Aorta (tissue), 5 donors: ENCODE measurements around the gene MEIKIN. TPM values are rescaled to one million over a fixed set of nuclear protein-coding genes. Genes with fewer than 3 reads are reported as not detected.
A peak's percentile ranks its signal among the peaks of the same experiment; 100 is the strongest.

Source experiments
- ATAC-seq: fragments of 200-7000 bp; cut with Tn5 transposase; one replicate; pipeline ENCODE4 v1.9.1; 2022; ENCODE audit warnings: moderate library complexity; ENCODE audit not compliant: low FRiP score
- DNase-seq, 2 donors: peaks; one replicate each; pipeline ENCODE4 v3.0.0-alpha.2; 2020
- H3K27ac ChIP-seq, 2 donors: one replicate each; pipeline ENCODE4 v1.5.1; 2013; ENCODE audit warnings: low read length in 2 of 2, mild to moderate bottlenecking in 2 of 2, moderate library complexity in 2 of 2, control low read depth in 1 of 2, inconsistent platforms in 1 of 2, low read depth in 1 of 2
- H3K27me3 ChIP-seq, 2 donors: one replicate each; pipeline ENCODE4 v1.6.1; 2013; ENCODE audit warnings: control low read depth in 1 of 2, low read length in 1 of 2, mild to moderate bottlenecking in 1 of 2, moderate library complexity in 1 of 2; ENCODE audit not compliant: insufficient read depth in 2 of 2, control insufficient read depth in 1 of 2
- H3K36me3 ChIP-seq, 2 donors: one replicate each; pipeline ENCODE4 v1.6.1; 2013; ENCODE audit warnings: control low read depth in 1 of 2, low read length in 1 of 2, mild to moderate bottlenecking in 1 of 2; ENCODE audit not compliant: insufficient read depth in 2 of 2, control insufficient read depth in 1 of 2
- H3K4me1 ChIP-seq, 2 donors: one replicate each; pipeline ENCODE4 v1.6.1; 2013; ENCODE audit warnings: low read length in 2 of 2, control low read depth in 1 of 2, mild to moderate bottlenecking in 1 of 2, moderate library complexity in 1 of 2; ENCODE audit not compliant: insufficient read depth in 2 of 2, control insufficient read depth in 1 of 2
- H3K4me3 ChIP-seq, 2 donors: one replicate each; pipeline ENCODE4 v1.5.1; 2013; ENCODE audit warnings: low read length in 2 of 2, control low read depth in 1 of 2, mild to moderate bottlenecking in 1 of 2
- H3K9me3 ChIP-seq: one replicate; pipeline ENCODE4 v1.6.1; 2013; ENCODE audit warnings: mild to moderate bottlenecking, low read length; ENCODE audit not compliant: control insufficient read depth
- WGBS, 2 donors: extraction: QIAGEN DNeasy Blood & Tissue Kit; methylation state at CpG; one replicate each; pipeline ENCODE4 v1.1.7; 2013; 5-methylcytosine and 5-hydroxymethylcytosine counted together
- intact Hi-C, 2 donors: fragments of 100-400 bp; cut with DNase I; formaldehyde crosslinking; loops; one replicate each; pipeline versions ENCODE4 v1.14.2 to v1.15.0; 2022
- polyA plus RNA-seq, 2 donors: library from polyadenylated mRNA; stranded (reverse); fragments of 200-250 nt; gene quantifications; one replicate each; pipeline ENCODE4 v1.2.3, GENCODE V29; 2013
- total RNA-seq, 2 donors: library from RNA; stranded (reverse); fragmentation: NEBNext Ultra II Directional; extraction: Animal tissue kit (Norgen Biotek cat#: 25700); gene quantifications; one replicate each; pipeline ENCODE4 v1.2.1, GENCODE V29; 2021
- donor health status: healthy with polysubstance abuse.
- donor health status: Bipolar disorder and iron deficiency.
- donor health status: DM: no; HTN: no; CAD: no.
- donor health status: DM: no; HTN: no; CAD: no.
- donor health status: DM: yes; HTN: yes; CAD: no.

Gene MEIKIN
- total and polyA plus RNA-seq, 4 donors: 1.2 to 3.4 TPM; not detected in 2

DNA sequence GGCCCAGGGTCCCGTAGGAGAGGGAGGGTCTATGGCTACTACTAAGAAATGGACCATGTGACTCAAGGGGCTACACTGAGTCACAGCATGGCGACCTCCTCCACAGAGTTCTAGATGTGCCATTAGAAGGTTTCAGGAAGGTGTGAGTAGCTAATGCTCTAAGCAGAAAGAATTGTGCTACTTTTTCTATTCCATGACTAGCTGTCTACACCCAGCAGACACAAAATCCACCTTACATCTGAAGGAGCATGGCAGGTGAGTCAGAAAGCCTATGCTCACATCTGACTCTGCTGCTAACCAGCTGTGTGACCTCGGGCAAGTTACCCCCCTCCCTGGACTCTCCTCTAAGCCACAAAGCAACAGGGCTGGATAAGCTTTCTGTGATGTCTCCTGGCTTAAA, 14.4 kb upstream of the MEIKIN start:
- no peak for ATAC-seq
- intact Hi-C loops: no loop called here
- Histone ChIP-seq H3K4me1 (no peaks in the 10 kb centered on the region), H3K27ac (no peak overlapping the region), H3K4me3 (no peak overlapping the region), H3K27me3 (no peaks in the 10 kb centered on the region), H3K9me3 (no peaks in the 10 kb centered on the region), H3K36me3 (no peaks in the 10 kb centered on the region)
- no peak for DNase-seq
- WGBS, 2 donors: 87 to 88% methylated on average over 3 of the region's 3 CpGs

DNA sequence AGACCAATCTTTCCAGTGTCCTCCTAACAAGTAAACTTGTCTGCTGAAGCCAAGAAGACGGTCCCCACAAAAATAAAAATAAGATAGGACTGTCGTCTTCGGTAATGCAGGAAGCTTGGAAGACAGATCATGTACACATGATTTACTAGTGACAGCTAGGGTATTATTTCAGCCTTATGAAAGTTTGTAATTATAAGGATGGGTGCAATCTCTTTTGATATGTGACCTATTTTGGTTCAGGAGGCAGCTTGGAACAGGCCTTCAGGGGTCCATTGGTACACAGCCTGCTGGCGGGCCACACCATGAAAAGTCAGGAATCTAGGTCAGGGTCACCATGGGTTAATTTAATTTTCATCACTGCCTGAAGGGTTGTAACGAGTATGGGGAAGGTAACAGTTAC, 13.7 kb upstream of the MEIKIN start:
- DNase-seq (no peak), ATAC-seq (no peak)
- no peaks in the 10 kb centered on the region for H3K36me3 ChIP-seq
- intact Hi-C loops: no loop called here
- H3K9me3 ChIP-seq: no peaks in the 10 kb centered on the region
- no peaks in the 10 kb centered on the region for H3K27me3 ChIP-seq
- H3K4me3 ChIP-seq: no peak overlapping the region
- H3K4me1 ChIP-seq: no peaks in the 10 kb centered on the region
- no peak overlapping the region for H3K27ac ChIP-seq
- WGBS, 2 donors: 88 to 89% methylated on average over 5 of the region's 5 CpGs

DNA sequence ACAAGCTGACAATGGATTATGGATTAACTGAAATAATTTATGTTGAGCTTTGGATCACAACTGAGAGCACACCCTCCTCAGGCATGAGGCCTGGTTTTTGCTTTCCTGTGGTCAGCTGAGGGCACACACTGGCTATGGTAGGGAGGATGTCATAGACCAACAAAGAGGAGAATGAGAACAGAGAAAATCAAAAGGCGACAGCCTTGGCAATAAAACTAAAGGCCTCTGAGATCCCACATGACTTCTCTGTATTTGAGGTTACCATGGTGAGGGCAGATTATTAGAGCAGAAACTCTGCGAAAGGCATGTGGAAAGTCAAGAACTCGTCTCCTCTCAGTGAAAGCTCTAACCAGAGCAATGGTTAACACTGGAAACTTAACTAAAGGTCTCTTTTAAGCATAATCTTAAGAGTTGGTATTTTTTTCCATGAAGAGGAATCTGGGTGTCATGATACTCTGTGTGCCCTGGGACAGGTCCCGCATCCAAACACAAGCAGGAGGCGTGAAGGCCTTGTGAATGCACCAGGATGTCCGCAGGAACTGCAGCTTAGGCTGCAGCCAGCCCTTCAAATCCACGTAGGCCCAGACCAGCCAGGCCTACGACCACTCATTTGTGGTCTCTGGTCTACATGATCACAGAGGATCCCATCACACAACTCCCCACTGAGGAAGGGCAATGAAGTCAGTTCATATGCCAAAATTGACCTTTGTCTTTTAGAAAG, 12.4 kb upstream of the MEIKIN start:
- WGBS, 2 donors: 80 to 87% methylated on average over 8 of the region's 8 CpGs
- Histone ChIP-seq H3K36me3 (no peaks in the 10 kb centered on the region), H3K4me3 (no peak overlapping the region), H3K27ac (no peak overlapping the region), H3K9me3 (no peaks in the 10 kb centered on the region), H3K27me3 (no peaks in the 10 kb centered on the region), H3K4me1 (no peaks in the 10 kb centered on the region)
- intact Hi-C loops: no loop called here
- ATAC-seq: no peak
- DNase-seq: no peak

DNA sequence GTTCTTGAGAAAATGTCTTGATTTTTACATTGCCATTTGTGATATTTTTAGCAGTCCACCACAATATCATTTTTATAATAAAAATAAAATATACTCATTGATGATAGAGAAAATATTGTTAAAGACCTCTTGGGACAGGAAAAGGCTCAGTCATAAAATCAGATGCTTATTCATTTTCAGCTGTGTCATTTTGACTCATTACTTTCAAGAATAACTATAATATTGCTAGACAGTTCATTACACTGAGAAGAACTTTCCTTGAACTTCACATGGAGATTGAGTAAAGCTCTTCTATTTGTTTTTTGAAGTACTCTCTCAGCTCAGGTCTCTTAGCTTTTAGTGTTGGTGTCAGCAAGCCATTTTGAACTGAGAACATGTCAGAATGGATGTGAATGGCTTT, 8.5 kb upstream of the MEIKIN start:
- no peaks in the 10 kb centered on the region for H3K27me3 ChIP-seq
- H3K9me3 ChIP-seq: no peaks in the 10 kb centered on the region
- H3K4me3 ChIP-seq: no peak overlapping the region
- H3K27ac ChIP-seq: no peak overlapping the region
- no peaks in the 10 kb centered on the region for H3K4me1 ChIP-seq
- no peak for ATAC-seq
- H3K36me3 ChIP-seq: no peaks in the 10 kb centered on the region
- intact Hi-C loops: no loop called here
- no peak for DNase-seq

DNA sequence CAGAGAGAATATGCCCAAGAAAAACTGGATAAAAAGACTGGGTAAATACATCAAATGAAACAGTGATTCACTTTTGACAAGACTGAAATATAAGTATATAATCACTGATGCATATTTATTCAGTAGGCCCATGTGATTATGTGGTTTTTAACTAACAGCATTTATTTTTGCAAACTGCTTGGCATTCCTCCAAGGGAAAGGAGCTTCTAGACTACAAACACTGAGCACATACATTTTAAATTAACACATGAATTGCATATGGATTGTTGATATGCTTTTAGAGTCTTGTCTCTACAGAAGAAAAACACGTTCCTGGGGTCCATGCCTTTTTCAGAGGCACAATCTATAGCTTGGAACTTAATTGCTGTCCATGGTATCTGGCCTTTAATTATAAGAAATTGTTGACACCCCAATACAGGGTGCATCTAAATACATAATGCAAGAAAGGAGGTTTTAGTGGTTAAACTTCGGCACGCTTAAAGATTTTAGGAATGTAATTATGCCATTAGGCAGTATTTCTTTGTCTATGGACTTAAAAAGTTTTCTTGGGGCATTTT, 6.9 kb upstream of the MEIKIN start:
- H3K4me1 ChIP-seq: no peaks in the 10 kb centered on the region
- no peaks in the 10 kb centered on the region for H3K27me3 ChIP-seq
- H3K36me3 ChIP-seq: no peaks in the 10 kb centered on the region
- no peak overlapping the region for H3K4me3 ChIP-seq
- intact Hi-C loops: no loop called here
- DNase-seq: no peak
- 64 to 81% methylated on average over 3 of the region's 3 CpGs for WGBS, 2 donors
- H3K9me3 ChIP-seq: no peaks in the 10 kb centered on the region
- no peak for ATAC-seq
- H3K27ac ChIP-seq: no peak overlapping the region

DNA sequence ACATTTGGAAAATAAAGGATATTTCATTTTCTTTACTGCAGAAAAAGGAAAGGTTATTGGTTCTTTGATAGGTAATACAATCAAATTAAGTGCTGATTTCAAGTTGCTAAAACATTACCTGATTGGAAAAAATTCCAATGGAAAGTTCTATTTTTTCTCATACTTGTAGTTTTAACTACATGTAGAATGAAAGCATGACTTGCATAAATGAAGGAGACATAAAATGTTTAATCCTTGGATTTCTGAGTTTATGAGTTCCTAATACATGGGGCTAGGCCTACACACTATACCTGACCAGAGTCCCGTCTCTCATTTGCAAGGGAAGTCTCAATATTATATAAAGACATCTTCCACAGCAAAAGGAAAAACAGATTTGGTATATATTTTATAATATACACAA, 5.2 kb upstream of the MEIKIN start:
- no peak for ATAC-seq
- Histone ChIP-seq H3K4me1 (no peaks in the 10 kb centered on the region), H3K27me3 (no peaks in the 10 kb centered on the region), H3K4me3 (no peak overlapping the region), H3K36me3 (no peaks in the 10 kb centered on the region), H3K9me3 (no peaks in the 10 kb centered on the region), H3K27ac (no peak overlapping the region)
- 97 to 98% methylated on average over 1 of the region's 1 CpG for WGBS, 2 donors
- intact Hi-C loops: no loop called here
- no peak for DNase-seq

DNA sequence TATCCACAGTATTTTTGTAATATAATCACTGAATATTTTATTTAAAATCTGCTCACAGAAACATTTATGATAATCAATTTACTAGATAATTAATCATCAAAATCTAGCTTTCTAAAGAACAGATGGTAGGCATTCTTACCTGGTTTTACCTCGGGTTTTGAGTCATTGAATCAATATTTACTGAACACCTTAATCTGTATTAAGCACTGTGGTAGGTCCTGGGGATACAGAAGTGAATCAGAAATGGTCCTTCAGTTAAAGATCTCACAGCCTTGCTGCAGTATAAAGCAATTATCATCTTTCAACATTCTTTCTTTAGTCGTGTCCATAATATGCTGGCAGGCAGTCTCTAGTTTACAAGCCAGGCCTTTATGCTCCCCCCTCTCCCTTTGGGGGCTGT, 2.0 kb upstream of the MEIKIN start:
- no peaks in the 10 kb centered on the region for H3K4me1 ChIP-seq
- intact Hi-C loops: no loop called here
- ATAC-seq (no peak), DNase-seq (no peak)
- 49 to 53% methylated on average over 2 of the region's 2 CpGs for WGBS, 2 donors
- H3K27ac ChIP-seq: no peak overlapping the region
- no peaks in the 10 kb centered on the region for H3K27me3 ChIP-seq
- no peaks in the 10 kb centered on the region for H3K9me3 ChIP-seq
- no peaks in the 10 kb centered on the region for H3K36me3 ChIP-seq
- no peak overlapping the region for H3K4me3 ChIP-seq

DNA sequence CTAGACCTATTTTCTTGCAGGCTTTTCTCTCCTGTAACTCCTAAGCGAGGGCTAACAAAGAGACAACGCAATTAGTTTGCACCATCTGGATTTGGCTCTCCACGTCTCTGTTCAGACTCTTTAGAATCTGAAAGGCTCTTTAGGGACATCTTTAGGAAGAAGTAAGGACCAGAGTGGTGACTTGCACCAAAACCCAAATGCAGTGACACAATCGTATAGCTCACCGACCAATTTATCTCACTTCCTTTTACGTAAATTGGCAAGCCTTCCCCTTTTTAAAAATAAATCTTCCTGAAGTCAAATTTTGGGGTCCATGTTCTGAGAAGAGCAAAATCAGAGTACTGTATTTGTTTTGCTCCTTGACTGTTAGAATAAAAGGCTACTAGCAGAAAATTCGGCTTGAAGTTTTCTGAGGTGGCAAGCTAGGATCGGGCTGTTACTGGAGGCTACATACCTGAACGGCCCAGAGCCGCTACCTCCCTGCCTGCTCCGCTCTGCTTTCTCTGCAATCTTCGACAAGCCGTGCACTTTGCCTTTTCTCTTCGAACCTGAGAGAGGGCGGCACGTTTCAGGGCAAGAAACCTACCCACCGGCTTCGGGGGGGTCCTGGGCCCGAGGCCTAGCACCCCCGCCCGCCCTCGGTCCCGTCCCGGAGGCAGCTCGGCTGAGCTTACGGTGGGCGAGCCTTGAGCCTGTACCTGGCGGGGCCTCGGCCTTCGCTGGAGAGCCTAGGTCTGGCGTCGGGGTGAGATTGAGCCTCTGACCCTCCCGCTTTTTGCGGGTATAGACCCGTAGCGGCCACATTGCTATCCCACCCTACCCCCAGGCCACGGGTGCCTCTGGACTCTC, 537 bp downstream of the MEIKIN start:
- H3K27me3 ChIP-seq: no peaks in the 10 kb centered on the region
- H3K4me1 ChIP-seq: no peaks in the 10 kb centered on the region
- WGBS, 2 donors: 76 to 81% methylated on average over 36 to 37 of the region's 37 CpGs
- peak; percentile 36 for ATAC-seq
- no peaks in the 10 kb centered on the region for H3K9me3 ChIP-seq
- intact Hi-C loops: no loop called here
- H3K4me3 ChIP-seq: no peak overlapping the region
- DNase-seq: no peak
- no peak overlapping the region for H3K27ac ChIP-seq
- H3K36me3 ChIP-seq: no peaks in the 10 kb centered on the region

DNA sequence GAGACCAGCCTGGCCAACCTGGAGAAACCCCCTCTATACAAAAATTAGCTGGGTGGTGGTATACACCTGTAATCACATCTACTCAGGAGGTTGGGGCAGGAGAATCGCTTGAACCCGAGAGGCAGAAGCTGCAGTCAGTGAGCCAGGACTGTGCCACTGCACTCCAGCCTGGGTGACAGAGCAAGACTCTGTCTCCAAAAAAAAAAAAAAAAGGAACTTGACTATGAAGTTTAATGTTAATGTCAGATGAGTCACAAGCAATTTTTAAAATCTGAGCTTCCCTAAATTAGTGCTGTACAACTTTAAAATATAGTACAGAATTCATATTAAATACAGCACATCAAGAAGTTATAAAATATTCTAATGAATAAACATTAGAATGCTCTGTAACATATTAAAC, 1.5 kb downstream of the MEIKIN start:
- WGBS, 2 donors: 92 to 97% methylated on average over 2 of the region's 2 CpGs
- no peak for ATAC-seq

More for the DNA sequence above, 1.5 kb downstream of the MEIKIN start:
- H3K27me3 ChIP-seq: no peaks in the 10 kb centered on the region
- H3K27ac ChIP-seq: no peak overlapping the region
- no peaks in the 10 kb centered on the region for H3K9me3 ChIP-seq
- no peaks in the 10 kb centered on the region for H3K4me1 ChIP-seq
- H3K36me3 ChIP-seq: no peaks in the 10 kb centered on the region
- H3K4me3 ChIP-seq: no peak overlapping the region
- intact Hi-C loops: no loop called here
- no peak for DNase-seq
